ENCODE data around the gene TREML1.

DNA sequence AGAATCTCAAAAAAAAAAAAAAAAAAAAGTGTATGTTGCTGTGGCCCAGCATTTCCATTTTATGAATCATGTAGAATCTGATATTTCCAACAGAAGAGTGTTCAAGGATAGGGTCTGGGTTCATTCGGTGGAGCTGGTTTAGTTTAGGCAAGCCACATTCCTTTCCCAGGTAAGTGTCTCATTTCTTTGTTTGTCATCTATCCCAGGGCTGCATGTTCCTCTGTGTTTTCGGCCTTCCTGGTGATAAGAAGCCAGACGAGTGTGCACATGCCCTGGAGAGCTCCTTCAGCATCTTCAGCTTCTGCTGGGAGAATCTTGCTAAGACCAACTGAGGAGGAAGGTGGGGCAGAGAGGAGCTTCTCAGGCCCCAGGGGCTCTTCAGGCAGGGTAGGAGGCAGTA lies 43.1 kb downstream of the TREML1 start:
- TF ChIP-seq POLR2AphosphoS5 (IDR thresholded peaks at IDR 0.05) (no peak), POLR2A (IDR thresholded peaks at IDR 0.05) (no peak)
- TF ChIP-seq, protein P1, sequence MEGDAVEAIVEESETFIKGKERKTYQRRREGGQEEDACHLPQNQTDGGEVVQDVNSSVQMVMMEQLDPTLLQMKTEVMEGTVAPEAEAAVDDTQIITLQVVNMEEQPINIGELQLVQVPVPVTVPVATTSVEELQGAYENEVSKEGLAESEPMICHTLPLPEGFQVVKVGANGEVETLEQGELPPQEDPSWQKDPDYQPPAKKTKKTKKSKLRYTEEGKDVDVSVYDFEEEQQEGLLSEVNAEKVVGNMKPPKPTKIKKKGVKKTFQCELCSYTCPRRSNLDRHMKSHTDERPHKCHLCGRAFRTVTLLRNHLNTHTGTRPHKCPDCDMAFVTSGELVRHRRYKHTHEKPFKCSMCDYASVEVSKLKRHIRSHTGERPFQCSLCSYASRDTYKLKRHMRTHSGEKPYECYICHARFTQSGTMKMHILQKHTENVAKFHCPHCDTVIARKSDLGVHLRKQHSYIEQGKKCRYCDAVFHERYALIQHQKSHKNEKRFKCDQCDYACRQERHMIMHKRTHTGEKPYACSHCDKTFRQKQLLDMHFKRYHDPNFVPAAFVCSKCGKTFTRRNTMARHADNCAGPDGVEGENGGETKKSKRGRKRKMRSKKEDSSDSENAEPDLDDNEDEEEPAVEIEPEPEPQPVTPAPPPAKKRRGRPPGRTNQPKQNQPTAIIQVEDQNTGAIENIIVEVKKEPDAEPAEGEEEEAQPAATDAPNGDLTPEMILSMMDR (IDR thresholded peaks at IDR 0.05), result no peak
